IPS-18a (cell line): ENCODE data around the gene PSAP.
A peak's percentile ranks its signal among the peaks of the same experiment; 100 is the strongest.
"Not testable (repeated sequence)": the region's sequence is repeated elsewhere in the genome, so short reads cannot be mapped to it uniquely, and the experiment has no call there.

Experiments used
- H3K27ac ChIP-seq: one replicate; pipeline ENCODE4 v1.5.1; 2013; ENCODE audit warnings: low read length
- H3K27me3 ChIP-seq: one replicate; pipeline ENCODE4 v1.6.1; 2013; ENCODE audit warnings: mild to moderate bottlenecking, low read length; ENCODE audit not compliant: control insufficient read depth, insufficient read depth
- H3K36me3 ChIP-seq: one replicate; pipeline ENCODE4 v1.6.1; 2013; ENCODE audit warnings: low read depth, low read length; ENCODE audit not compliant: control insufficient read depth
- H3K4me1 ChIP-seq: one replicate; pipeline ENCODE4 v1.6.1; 2013; ENCODE audit warnings: low read depth, low read length; ENCODE audit not compliant: control insufficient read depth
- H3K4me3 ChIP-seq: one replicate; pipeline ENCODE4 v1.5.1; 2013; ENCODE audit warnings: low read length
- H3K9ac ChIP-seq: one replicate; pipeline ENCODE4 v1.6.1; 2013; ENCODE audit warnings: mild to moderate bottlenecking, low read length, moderate library complexity
- H3K9me3 ChIP-seq: one replicate; pipeline ENCODE4 v1.6.1; 2013; ENCODE audit warnings: low read depth, low read length; ENCODE audit not compliant: control insufficient read depth

PSAP gene

GRCh38 chr10:71868192-71868697 is 17.2 kb upstream of the PSAP start:
- Histone ChIP-seq H3K27ac (no peak overlapping the region), H3K4me1 (peaks cover 6% of the 10 kb centered on the region), H3K27me3 (no peaks in the 10 kb centered on the region), H3K9me3 (no peaks in the 10 kb centered on the region), H3K36me3 (no peaks in the 10 kb centered on the region), H3K4me3 (no peak overlapping the region), H3K9ac (no peak overlapping the region)

GRCh38 chr10:71865561-71866041 is 14.6 kb upstream of the PSAP start:
- H3K9me3 ChIP-seq: no peaks in the 10 kb centered on the region
- H3K36me3 ChIP-seq: no peaks in the 10 kb centered on the region
- H3K27ac ChIP-seq: no peak overlapping the region
- H3K4me3 ChIP-seq: no peak overlapping the region
- no peak overlapping the region for H3K9ac ChIP-seq
- peaks cover 10% of the 10 kb centered on the region for H3K4me1 ChIP-seq
- H3K27me3 ChIP-seq: no peaks in the 10 kb centered on the region

GRCh38 chr10:71864911-71865361 is 13.9 kb upstream of the PSAP start:
- H3K4me1 ChIP-seq: peaks cover 11% of the 10 kb centered on the region
- H3K9me3 ChIP-seq: no peaks in the 10 kb centered on the region
- no peak overlapping the region for H3K9ac ChIP-seq
- H3K27ac ChIP-seq: no peak overlapping the region
- H3K36me3 ChIP-seq: no peaks in the 10 kb centered on the region
- H3K4me3 ChIP-seq: no peak overlapping the region
- no peaks in the 10 kb centered on the region for H3K27me3 ChIP-seq

- Histone ChIP-seq H3K4me3 (no peak overlapping the region), H3K27ac (no peak overlapping the region), H3K9ac (no peak overlapping the region), H3K27me3 (no peaks in the 10 kb centered on the region), H3K36me3 (no peaks in the 10 kb centered on the region), H3K4me1 (peaks cover 11% of the 10 kb centered on the region), H3K9me3 (no peaks in the 10 kb centered on the region)
Measured at GRCh38 chr10:71863203-71863602, 12.2 kb upstream of the PSAP start.

GRCh38 chr10:71860243-71861029 is 9.4 kb upstream of the PSAP start:
- Histone ChIP-seq H3K4me3 (no peak overlapping the region), H3K9ac (peak overlapping the region; percentile 1), H3K4me1 (peaks cover 9% of the 10 kb centered on the region), H3K27ac (peak overlapping the region; percentile 17), H3K9me3 (no peaks in the 10 kb centered on the region), H3K27me3 (no peaks in the 10 kb centered on the region), H3K36me3 (no peaks in the 10 kb centered on the region)

GRCh38 chr10:71857934-71858890 is 7.2 kb upstream of the PSAP start:
- Histone ChIP-seq H3K27ac (no peak overlapping the region), H3K9me3 (no peaks in the 10 kb centered on the region), H3K9ac (no peak overlapping the region), H3K36me3 (no peaks in the 10 kb centered on the region), H3K4me1 (peaks cover 5% of the 10 kb centered on the region), H3K27me3 (no peaks in the 10 kb centered on the region), H3K4me3 (no peak overlapping the region)

GRCh38 chr10:71856619-71857018 is 5.6 kb upstream of the PSAP start:
- no peak overlapping the region for H3K4me3 ChIP-seq
- no peak overlapping the region for H3K9ac ChIP-seq
- H3K36me3 ChIP-seq: no peaks in the 10 kb centered on the region
- no peak overlapping the region for H3K27ac ChIP-seq
- no peaks in the 10 kb centered on the region for H3K9me3 ChIP-seq
- H3K27me3 ChIP-seq: no peaks in the 10 kb centered on the region
- peaks cover 5% of the 10 kb centered on the region for H3K4me1 ChIP-seq

GRCh38 chr10:71854031-71854430 is 3.0 kb upstream of the PSAP start:
- Histone ChIP-seq H3K27me3 (no peaks in the 10 kb centered on the region), H3K4me1 (no peaks in the 10 kb centered on the region)

GRCh38 chr10:71852355-71852937 is 1.4 kb upstream of the PSAP start:
- H3K9me3 ChIP-seq: no peaks in the 10 kb centered on the region
- H3K27ac ChIP-seq: no peak overlapping the region
- H3K4me1 ChIP-seq: peaks cover 9% of the 10 kb centered on the region
- H3K27me3 ChIP-seq: no peaks in the 10 kb centered on the region
- no peaks in the 10 kb centered on the region for H3K36me3 ChIP-seq
- H3K4me3 ChIP-seq: no peak overlapping the region
- no peak overlapping the region for H3K9ac ChIP-seq

More at GRCh38 chr10:71854031-71854430, 3.0 kb upstream of the PSAP start:
- Histone ChIP-seq H3K27ac (no peak overlapping the region), H3K4me3 (no peak overlapping the region), H3K9me3 (no peaks in the 10 kb centered on the region), H3K36me3 (no peaks in the 10 kb centered on the region), H3K9ac (no peak overlapping the region)

- H3K4me1 ChIP-seq, H3K27me3 ChIP-seq, H3K9me3 ChIP-seq, H3K36me3 ChIP-seq, H3K27ac ChIP-seq: not testable (repeated sequence)
- Histone ChIP-seq H3K4me3 (peak overlapping the region; percentile 94), H3K9ac (peak overlapping the region; percentile 88)
Measured at GRCh38 chr10:71851465-71852095, 529 bp upstream of the PSAP start.
